Measurements from ENCODE around the gene ZSCAN12. TPM values are rescaled to one million over a fixed set of nuclear protein-coding genes. Genes with fewer than 3 reads are reported as not detected.

ZSCAN12 gene
- total and polyA plus RNA-seq, 2 of the 13 experiments (the other 11 are each of a cell fraction or from before 2014, with no cell fraction given), result 2.8 to 8.9 TPM

GRCh38 chr6:28335564-28336283 lies 63.8 kb downstream of the ZSCAN12 start, which contains the start of gene ZSCAN31 (continued):
- TF ChIP-seq KLF15 (CRISPR knock-in tag; IDR thresholded peaks at IDR 0.05; ENCODE audit: borderline replicate concordance) (peak; percentile 49; the same call in 1 of the 2 replicates), KLF6 (CRISPR knock-in tag; IDR thresholded peaks at IDR 0.05) (peak; percentile 72; the same call in 1 of the 2 replicates), ZBTB37 (CRISPR knock-in tag; IDR thresholded peaks at IDR 0.05) (no peak; the same call in 1 of the 2 replicates), IKZF1 (IDR thresholded peaks at IDR 0.05) (no peak), RCOR2 (CRISPR knock-in tag; IDR thresholded peaks at IDR 0.05) (no peak), RFXANK (CRISPR knock-in tag; IDR thresholded peaks at IDR 0.05) (peak; percentile 33; the same call in 1 of the 2 replicates), DZIP1 (CRISPR knock-in tag; IDR thresholded peaks at IDR 0.05) (peak; percentile 75; the same call in 1 of the 2 replicates), SOX13 (IDR thresholded peaks at IDR 0.05) (peak; percentile 56; the same call in 1 of the 2 replicates), SOX13 (CRISPR knock-in tag; conservative IDR thresholded peaks at IDR 0.05 in 1 of 2, IDR thresholded peaks at IDR 0.05 in 1 of 2) (peak in 1 of 2 experiments; percentile 56; a peak in 2 of 4 replicates), HOXD1 (CRISPR knock-in tag; IDR thresholded peaks at IDR 0.05) (no peak), PCBP2 (optimal IDR thresholded peaks at IDR 0.05; ENCODE audit: low read depth, low read length, poor library complexity, severe bottlenecking) (no peak), ZNF883 (CRISPR knock-in tag; IDR thresholded peaks at IDR 0.05; ENCODE audit: not compliant biosample characterization) (peak; percentile 21), ZNF318 (CRISPR knock-in tag; IDR thresholded peaks at IDR 0.05) (no peak), SKI (IDR thresholded peaks at IDR 0.05; ENCODE audit: partially characterized antibody) (peak; percentile 4), ZNF232 (CRISPR knock-in tag; IDR thresholded peaks at IDR 0.05; ENCODE audit: borderline replicate concordance) (no peak; the same call in 1 of the 2 replicates), MAF1 (CRISPR knock-in tag; IDR thresholded peaks at IDR 0.05; ENCODE audit: borderline replicate concordance) (no peak), ZNF543 (CRISPR knock-in tag; IDR thresholded peaks at IDR 0.05) (peak; percentile 59; the same call in 1 of the 2 replicates)

All from HepG2 (cell line).